Stimulated activated CD4-positive, alpha-beta T cell treated with anti-CD3 and anti-CD28 coated beads, TNF-alpha, amount 100 ng/mL, for 4 hours (primary cell): ENCODE results near the gene FRK.
"Not testable (repeated sequence)": the region's sequence is repeated elsewhere in the genome, so short reads cannot be mapped to it uniquely, and the experiment has no call there.

Experiments
- DNase-seq, 3 experiments: peaks; one replicate each; pipeline ENCODE4 v3.0.0-alpha.2; 2020; ENCODE audit warnings: low read depth in 3 of 3

FRK gene

DNA sequence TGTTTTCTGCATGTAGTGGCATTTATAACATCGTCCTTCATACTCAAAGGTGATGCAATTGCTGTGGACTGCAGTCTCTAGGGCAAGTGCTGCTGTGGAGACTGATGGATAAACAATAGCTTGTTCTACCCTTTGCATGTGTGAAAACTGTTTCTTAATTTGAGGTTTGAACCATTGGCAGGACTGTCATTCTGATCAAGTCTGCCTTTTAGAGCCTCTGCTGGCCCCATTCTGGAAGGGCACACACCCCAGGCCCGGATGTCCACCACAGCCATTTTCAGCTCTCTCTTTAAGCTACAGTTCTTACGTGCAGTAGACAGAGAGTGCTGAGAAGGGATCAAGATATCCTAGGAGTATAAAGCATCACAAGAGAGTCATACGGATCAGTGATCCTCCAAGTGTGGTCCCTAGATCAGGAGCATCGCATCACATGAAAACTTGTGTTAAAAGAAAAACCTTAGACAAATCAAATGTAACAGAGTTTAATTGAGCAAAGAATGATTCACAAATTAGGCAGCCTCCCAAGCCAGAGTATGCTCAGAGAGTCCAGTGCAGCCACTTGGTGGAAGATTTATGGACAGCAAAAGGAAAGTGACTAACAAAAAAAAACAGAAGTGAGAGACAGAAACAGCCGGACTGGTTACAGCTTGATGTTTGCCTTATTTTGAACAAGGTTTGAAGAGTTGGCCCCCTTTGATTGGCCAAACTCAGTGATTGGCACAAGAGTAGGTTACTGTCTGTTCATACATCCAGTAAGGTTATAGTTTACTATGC lies 52.0 kb downstream of the FRK start:
- no peak for DNase-seq

DNA sequence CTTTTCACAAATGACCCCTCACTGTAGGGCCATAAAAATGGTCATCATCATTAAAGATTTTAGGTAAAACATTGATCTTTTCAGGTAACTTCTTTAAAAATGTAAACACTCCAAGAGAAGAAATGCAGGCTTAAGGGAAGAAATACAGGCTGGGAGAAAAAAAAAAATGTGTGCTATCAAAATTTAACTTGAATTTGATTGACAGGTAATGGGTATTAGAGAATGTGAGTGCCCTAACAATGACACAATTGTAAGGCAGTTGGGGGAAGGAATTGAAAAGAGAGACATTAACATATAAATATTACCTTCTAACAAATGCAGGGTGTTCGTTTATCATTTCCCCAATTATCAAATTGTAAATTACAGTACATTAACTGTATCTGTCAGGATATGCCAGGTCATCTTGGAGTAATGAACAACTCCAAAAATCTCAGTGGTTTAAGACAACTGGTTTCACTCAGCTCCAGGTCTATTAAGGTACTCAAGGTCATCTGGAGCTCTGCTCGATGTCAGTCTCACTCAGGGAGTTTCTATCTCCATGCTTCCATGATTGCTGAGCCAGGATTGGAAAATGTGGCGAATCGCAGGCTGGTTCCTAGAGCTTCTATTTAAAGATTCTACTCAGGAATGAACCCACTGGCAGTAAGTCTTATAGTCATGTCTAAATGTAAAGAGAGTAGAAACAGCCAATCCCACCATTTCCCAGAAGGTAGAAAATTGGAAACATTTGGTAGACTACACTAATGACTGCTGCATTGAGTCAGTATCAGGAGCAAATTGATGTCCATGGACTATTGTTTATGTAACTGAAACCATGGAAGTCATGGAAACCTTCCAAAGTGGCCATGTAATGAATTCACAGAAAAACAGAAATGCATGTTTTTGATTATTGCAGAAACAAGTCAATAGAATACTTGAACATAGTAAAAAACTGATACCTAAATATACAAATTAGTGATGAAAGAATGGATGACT lies 55.6 kb downstream of the FRK start:
- no peak for DNase-seq

- no peak for DNase-seq
Observed at GRCh38 chr6:116003668-116004067, 57.0 kb downstream of the FRK start.

- DNase-seq, result no peak
Observed at GRCh38 chr6:116002756-116003155, 57.9 kb downstream of the FRK start.

- DNase-seq, result no peak
Observed at GRCh38 chr6:115999235-115999634, 61.5 kb downstream of the FRK start.

GRCh38 chr6:115997990-115998585 lies 62.6 kb downstream of the FRK start:
- DNase-seq, result no peak

DNA sequence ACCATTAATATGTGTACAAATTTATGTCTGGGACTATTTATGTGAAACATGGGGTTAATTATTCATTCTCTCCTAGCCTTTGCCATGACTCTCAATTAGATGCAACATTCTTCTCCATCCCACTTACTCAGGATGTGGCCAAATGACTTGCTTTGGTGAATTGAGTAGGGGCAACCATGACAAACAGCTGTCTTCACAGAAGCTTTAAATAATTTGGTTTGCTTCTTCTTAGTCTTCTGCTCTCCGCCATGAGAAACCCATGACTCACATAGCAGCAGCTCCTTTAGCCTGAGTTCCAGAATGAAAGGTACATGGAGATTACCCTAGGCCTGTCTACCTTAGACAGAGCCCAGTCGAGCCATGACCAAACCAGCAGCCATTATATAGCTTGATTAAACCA lies 74.7 kb downstream of the FRK start:
- DNase-seq, result no peak

GRCh38 chr6:115984809-115985208 lies 75.9 kb downstream of the FRK start:
- no peak for DNase-seq

GRCh38 chr6:115983998-115984397 lies 76.7 kb downstream of the FRK start:
- DNase-seq, result no peak

DNA sequence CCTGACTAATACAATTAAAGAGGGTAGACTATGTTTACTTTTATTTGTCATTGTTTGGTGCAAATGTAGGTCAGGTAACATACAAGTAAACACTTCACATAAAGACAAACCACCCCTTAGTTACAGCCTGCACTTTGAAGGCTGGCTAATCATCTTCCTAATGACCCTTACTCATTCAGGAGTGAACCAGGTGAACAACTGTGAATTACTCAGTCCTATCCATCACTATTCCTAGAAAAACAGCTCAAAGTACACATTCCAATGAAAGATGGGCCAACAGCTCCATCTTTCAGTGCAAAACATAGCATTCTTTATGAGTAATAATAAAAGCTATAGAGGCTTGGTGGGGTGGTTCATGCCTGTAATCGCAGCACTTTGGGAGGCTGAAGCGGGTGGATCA lies 78.2 kb downstream of the FRK start:
- DNase-seq, result no peak

DNA sequence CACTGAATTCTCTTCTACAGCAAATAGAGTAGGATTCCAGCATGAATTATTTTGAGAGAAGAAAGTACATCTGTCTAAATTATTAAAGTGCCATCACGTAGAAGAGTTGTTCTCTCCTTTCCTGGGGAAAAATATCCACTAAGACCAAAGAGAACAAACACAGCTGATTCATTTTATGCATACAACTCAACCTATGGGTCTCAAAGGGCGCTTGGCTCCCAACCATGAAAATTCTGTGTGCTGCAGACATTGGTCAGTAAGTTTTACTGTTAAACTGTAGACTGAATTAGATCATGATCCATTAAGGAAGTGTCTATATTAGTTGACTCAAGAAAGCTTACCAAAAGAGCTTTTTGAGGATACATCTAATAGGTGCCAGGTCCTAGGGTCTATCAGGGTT lies 83.5 kb downstream of the FRK start:
- no peak for DNase-seq

- DNase-seq, result no peak
Observed at GRCh38 chr6:115976321-115976870, 84.3 kb downstream of the FRK start.

- DNase-seq, result no peak
Observed at GRCh38 chr6:115972679-115973078, 88.0 kb downstream of the FRK start.

DNA sequence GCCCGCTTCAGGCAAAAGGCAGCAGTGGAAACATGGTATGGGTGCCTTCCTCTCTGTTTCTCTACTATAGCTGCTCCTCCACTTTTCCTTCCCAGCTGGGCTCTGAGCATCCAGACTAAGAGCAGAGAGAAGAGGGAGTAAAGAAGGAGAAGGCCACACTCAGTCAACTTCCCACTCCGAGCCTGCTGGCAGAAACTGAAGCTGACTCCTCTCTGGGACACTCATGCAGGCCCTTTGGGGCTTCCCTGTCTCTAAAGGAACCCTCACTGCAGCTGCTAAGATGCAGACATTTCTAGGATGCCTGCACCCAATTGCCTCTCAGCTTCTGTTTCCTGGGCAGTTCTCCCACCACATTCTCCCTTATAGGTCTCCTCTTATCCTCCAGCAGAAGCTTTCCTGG lies 88.9 kb downstream of the FRK start:
- no peak for DNase-seq

DNA sequence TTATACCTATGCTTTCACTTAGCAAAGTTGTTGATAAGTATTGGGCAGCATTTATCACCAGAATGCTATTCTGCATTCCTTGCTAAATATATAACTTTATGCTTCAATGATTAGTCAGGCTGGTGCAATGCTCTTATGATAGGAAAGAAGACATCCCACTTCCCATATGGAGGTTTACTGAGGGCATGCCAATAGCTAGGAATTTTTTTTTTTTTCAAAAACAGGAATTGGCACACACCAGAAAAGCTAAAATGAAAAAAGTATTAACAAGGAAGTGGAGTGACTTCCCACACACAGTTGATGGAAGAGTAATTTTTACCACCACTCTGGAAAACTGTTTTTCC lies 90.8 kb downstream of the FRK start:
- DNase-seq, result no peak

DNA sequence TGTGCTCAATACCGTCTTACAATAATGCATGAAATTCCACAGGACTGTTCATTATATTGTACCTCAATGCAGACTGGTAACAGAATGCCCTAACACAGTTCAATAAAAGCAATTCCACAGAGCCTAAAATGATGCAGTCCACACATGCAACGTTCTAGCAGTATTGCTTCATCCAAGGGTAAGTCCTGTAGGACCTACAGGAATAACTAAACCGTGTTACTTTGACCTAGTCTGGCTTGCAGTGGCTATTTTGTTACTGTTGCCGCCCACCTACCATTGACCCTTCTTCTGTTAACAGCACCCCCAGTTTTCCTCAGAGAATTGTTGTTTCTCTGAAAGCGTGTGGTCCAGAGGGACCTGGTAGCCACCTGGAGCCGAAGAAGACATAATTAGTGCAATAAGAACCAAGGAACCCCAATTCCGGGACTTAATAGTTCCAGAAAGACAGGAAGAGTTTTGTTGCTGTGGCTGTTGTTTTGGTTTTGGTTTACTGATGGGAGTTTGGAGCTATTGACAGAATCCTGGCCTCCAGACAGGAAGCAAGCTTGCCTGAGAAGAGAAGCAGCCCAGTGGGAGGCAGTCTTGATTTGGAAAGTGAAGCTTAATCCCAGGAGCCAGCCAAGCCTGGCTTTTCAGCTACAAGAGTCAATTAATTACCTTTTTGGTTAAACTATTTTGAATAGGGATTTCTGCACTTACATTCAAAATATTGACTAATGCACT lies 91.3 kb downstream of the FRK start:
- no peak for DNase-seq

DNA sequence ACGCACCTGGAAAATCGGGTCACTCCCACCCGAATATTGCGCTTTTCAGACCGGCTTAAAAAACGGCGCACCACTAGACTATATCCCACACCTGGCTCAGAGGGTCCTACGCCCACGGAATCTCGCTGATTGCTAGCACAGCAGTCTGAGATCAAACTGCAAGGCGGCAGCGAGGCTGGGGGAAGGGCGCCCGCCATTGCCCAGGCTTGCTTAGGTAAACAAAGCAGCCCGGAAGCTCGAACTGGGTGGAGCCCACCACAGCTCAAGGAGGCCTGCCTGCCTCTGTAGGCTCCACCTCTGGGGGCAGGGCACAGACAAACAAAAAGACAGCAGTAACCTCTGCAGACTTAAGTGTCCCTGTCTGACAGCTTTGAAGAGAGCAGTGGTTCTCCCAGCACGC lies 100.4 kb downstream of the FRK start:
- DNase-seq, result not testable (repeated sequence)

DNA sequence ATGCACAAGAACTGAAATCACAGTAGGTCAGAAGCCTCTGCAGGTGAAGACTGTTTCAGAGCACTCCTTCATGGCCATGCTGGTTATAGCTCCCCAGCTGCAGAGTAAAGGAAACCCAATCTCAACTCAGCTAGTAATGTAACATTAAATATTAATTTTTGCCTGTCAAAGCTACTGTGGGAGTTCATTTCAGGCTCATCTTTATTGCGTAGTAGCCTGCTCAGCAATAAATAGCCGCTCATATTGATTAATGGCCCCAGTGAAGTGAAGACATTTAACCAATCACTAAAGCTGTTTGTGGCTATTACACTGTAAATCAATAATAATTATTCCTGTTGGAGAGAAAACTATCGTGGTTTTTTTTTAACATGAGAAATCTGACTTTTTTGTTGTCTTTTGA lies 101.7 kb downstream of the FRK start:
- DNase-seq, result no peak

- DNase-seq, result no peak
Observed at GRCh38 chr6:115954740-115955139, 106.0 kb downstream of the FRK start.

DNA sequence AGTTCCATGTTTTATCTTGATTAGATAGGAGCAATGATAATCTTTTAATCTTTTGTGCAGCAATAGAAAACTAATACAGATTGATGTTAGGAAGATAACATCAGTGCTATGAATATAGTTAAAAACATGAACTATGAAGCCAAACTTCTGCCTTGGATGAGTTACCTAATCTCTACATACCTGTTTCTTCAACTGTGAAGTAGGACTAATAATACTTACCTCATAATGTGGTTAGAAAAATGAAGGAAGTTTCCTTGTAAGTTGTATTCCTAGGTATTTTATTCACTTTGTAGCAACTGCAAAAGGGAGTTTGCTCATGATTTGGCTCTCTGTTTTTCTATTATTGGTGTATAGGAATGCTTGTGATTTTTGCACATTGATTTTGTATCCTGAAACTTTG lies 111.9 kb downstream of the FRK start:
- no peak for DNase-seq

DNA sequence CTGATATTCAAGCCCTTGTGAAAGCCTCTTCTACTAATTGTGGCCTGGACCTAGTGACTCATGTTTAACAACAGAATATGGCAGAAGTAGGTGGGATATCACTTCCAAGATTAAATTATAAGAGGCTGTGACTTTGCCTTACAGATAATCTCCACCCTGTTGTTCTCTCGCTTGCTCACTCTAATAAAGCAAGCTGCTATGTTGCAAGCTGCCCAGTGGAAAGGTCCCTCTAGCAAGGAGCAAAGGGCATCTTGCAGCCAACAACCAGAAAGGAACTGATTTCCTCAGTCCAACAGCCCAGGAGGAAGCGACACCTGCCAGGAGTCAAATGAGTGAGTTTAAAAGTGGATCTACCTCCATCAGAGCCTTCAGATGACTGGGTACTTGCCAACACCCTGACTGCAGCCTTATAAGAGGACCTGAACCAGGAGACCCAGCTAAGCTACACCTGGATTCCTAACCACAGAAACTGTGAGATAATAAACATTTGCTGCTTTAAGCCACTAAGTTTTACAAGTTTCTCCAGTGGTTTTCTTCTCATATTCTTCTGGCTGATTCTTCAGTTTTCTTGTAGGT lies 112.6 kb downstream of the FRK start:
- DNase-seq, result no peak
